ENCODE data around the gene SH2D6. TPM values are rescaled to one million over a fixed set of nuclear protein-coding genes. Genes with fewer than 3 reads are reported as not detected.

The SH2D6 gene
- total RNA-seq, 1 experiment from 2014 or later = 0.84 TPM

- Mint-ChIP-seq H3K9me3 (ENCODE audit: unreplicated experiment) (no peaks in the 10 kb centered on the region), H3K36me3 (ENCODE audit: insufficient read depth, unreplicated experiment) (no peaks in the 10 kb centered on the region), H3K27me3 (ENCODE audit: insufficient read depth, unreplicated experiment) (no peaks in the 10 kb centered on the region), H3K4me1 (ENCODE audit: insufficient read depth, unreplicated experiment) (peaks cover 31% of the 10 kb centered on the region), H3K27ac (ENCODE audit: low read depth, unreplicated experiment) (no peak overlapping the region), H3K4me3 (ENCODE audit: unreplicated experiment) (no peak overlapping the region)
- POLR2A ChIA-PET = interaction anchor here (0.6 to 16.8 kb wide), 6 partner anchors 12 to 160 kb away, joined by 3 to 287 read pairs (median 4); partner anchors contain the start of genes MAT2A, RNF181 and VAMP8
- CTCF ChIA-PET = interaction anchor here (0.7 to 1.4 kb wide), 2 partner anchors 80 to 103 kb away, joined by 3 to 5 read pairs; partner anchors contain the start of gene MAT2A
- BruUV-seq (replicated peaks) = no TSS peak
- no peak for DNase-seq (ENCODE audit: unreplicated experiment)
- intact Hi-C loops (cut with micrococcal nuclease) = no loop called here
- TF ChIP-seq, protein P1, sequence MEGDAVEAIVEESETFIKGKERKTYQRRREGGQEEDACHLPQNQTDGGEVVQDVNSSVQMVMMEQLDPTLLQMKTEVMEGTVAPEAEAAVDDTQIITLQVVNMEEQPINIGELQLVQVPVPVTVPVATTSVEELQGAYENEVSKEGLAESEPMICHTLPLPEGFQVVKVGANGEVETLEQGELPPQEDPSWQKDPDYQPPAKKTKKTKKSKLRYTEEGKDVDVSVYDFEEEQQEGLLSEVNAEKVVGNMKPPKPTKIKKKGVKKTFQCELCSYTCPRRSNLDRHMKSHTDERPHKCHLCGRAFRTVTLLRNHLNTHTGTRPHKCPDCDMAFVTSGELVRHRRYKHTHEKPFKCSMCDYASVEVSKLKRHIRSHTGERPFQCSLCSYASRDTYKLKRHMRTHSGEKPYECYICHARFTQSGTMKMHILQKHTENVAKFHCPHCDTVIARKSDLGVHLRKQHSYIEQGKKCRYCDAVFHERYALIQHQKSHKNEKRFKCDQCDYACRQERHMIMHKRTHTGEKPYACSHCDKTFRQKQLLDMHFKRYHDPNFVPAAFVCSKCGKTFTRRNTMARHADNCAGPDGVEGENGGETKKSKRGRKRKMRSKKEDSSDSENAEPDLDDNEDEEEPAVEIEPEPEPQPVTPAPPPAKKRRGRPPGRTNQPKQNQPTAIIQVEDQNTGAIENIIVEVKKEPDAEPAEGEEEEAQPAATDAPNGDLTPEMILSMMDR (IDR thresholded peaks at IDR 0.05; ENCODE audit: unreplicated experiment) = no peak
Observed at GRCh38 chr2:85435220-85435958, 16.9 kb downstream of the SH2D6 start.

GRCh38 chr2:85435981-85436835, 17.7 kb downstream of the SH2D6 start:
- no peak for DNase-seq (ENCODE audit: unreplicated experiment)
- Mint-ChIP-seq H3K4me3 (ENCODE audit: unreplicated experiment) (no peak overlapping the region), H3K27me3 (ENCODE audit: insufficient read depth, unreplicated experiment) (no peaks in the 10 kb centered on the region), H3K9me3 (ENCODE audit: unreplicated experiment) (no peaks in the 10 kb centered on the region), H3K4me1 (ENCODE audit: insufficient read depth, unreplicated experiment) (peaks cover 31% of the 10 kb centered on the region), H3K27ac (ENCODE audit: low read depth, unreplicated experiment) (peak overlapping the region; percentile 77), H3K36me3 (ENCODE audit: insufficient read depth, unreplicated experiment) (no peaks in the 10 kb centered on the region)
- BruUV-seq (replicated peaks) = no TSS peak
- POLR2A ChIA-PET = interaction anchor here (0.6 to 16.8 kb wide), 12 partner anchors 11 to 359 kb away, joined by 3 to 287 read pairs (median 10); partner anchors contain the start of genes MAT2A, RNF181 and SH2D6
- intact Hi-C loops (cut with micrococcal nuclease) = no loop called here
- TF ChIP-seq, protein P1 (IDR thresholded peaks at IDR 0.05; ENCODE audit: unreplicated experiment) = no peak
- CTCF ChIA-PET = interaction anchor here (0.7 to 1.4 kb wide), 3 partner anchors 66 to 103 kb away, joined by 3 to 5 read pairs (median 3); partner anchors contain the start of gene MAT2A

- Mint-ChIP-seq H3K4me3 (ENCODE audit: unreplicated experiment) (peak overlapping the region; percentile 71), H3K27me3 (ENCODE audit: insufficient read depth, unreplicated experiment) (no peaks in the 10 kb centered on the region), H3K9me3 (ENCODE audit: unreplicated experiment) (no peaks in the 10 kb centered on the region), H3K27ac (ENCODE audit: low read depth, unreplicated experiment) (peak overlapping the region; percentile 77), H3K4me1 (ENCODE audit: insufficient read depth, unreplicated experiment) (peaks cover 31% of the 10 kb centered on the region), H3K36me3 (ENCODE audit: insufficient read depth, unreplicated experiment) (no peaks in the 10 kb centered on the region)
- TF ChIP-seq, protein P1 (IDR thresholded peaks at IDR 0.05; ENCODE audit: unreplicated experiment) = no peak
- intact Hi-C loops (cut with micrococcal nuclease) = no loop called here
- CTCF ChIA-PET = interaction anchor here (0.7 to 1.4 kb wide), 7 partner anchors 8 to 119 kb away, joined by 3 to 5 read pairs (median 3); partner anchors contain the start of gene MAT2A
- no peak for DNase-seq (ENCODE audit: unreplicated experiment)
- POLR2A ChIA-PET = interaction anchor here (0.6 to 16.8 kb wide), 21 partner anchors 9 to 359 kb away, joined by 3 to 287 read pairs (median 5); partner anchors contain the start of genes ELMOD3, MAT2A, RETSAT and RNF181
- BruUV-seq (replicated peaks) = TSS peak; percentile 77
Observed at GRCh38 chr2:85436836-85437487, 18.4 kb downstream of the SH2D6 start.
